GM21360 (cell line): Measurements from ENCODE around the gene FGF8.
A peak's percentile ranks its signal among the peaks of the same experiment; 100 is the strongest.
"Not testable (repeated sequence)": the region's sequence is repeated elsewhere in the genome, so short reads cannot be mapped to it uniquely, and the experiment has no call there.

Experiments used
- ATAC-seq: cut with Tn5 transposase; IDR thresholded peaks from one replicate; pipeline ENCODE4 v1.9.1; 2021; ENCODE audit warnings: mild to moderate bottlenecking, moderate library complexity; ENCODE audit not compliant: unreplicated experiment

FGF8 gene, protein sequence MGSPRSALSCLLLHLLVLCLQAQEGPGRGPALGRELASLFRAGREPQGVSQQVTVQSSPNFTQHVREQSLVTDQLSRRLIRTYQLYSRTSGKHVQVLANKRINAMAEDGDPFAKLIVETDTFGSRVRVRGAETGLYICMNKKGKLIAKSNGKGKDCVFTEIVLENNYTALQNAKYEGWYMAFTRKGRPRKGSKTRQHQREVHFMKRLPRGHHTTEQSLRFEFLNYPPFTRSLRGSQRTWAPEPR

DNA sequence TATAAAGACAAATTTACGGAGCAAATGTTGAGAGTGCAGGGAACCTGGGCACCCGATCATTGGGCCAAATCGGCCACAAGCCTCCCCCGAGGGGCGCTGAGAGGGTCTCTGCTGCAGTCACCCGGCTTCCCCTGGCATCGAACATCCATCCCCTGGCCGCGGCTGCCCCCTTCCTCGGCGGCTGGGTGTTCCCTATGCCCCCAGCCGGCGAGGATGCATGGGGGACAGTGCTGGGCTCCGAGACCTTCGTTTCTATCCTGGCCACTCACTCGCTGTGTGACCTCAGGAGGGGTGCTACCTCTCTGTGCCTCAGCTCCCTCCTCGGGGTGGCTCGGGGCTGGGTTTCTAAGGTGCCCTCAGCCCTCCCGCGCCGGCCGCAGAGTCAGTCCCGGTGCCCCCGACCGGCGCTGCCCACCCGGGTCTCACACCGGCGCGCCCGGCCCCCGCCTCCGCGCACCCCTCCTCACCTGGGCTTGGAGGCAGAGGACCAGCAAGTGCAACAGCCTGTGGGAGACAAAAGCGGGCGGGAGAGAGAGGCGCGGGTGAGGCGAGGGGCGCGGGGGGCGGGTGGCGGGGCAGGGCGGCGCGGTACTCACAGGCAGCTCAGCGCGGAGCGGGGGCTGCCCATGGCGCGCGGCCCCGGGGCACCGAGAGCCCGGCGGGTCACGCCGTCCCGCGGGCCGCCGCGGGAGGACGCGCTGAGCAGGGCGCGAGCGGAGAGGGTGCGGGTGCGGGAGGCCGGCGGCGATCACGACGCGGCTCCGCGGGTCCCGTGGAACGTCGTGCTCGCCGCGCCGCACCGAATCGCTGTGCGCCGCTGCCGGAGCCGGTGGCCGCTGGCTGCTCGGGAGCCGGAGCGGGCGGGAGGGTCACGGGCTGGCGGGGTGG, at the start of gene FGF8:
TSS of gene FGF8 (minus strand) at position 842 of the 888 bp plus-strand sequence. CDS start at position 628, 214 bp downstream.
- no peak for ATAC-seq

DNA sequence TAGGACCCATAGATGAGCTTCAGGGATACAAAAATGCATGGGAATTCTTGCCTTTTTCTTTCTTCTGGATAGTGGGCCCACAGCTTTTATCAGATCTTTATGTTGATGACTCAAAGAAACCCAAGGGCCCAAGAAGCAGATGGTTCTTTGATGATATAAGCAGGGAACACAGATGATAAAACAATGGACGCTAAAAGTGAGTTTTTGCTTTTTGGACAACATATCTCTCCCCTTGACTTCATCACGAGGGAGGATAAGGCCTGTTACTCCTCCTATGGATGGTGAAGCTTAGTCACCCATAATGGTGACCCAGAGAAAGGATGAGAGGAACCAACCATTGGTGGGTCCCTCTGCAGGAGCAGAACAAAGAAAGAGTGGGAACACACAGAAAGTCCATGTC, 48.8 kb upstream of the FGF8 start:
- no peak for ATAC-seq

DNA sequence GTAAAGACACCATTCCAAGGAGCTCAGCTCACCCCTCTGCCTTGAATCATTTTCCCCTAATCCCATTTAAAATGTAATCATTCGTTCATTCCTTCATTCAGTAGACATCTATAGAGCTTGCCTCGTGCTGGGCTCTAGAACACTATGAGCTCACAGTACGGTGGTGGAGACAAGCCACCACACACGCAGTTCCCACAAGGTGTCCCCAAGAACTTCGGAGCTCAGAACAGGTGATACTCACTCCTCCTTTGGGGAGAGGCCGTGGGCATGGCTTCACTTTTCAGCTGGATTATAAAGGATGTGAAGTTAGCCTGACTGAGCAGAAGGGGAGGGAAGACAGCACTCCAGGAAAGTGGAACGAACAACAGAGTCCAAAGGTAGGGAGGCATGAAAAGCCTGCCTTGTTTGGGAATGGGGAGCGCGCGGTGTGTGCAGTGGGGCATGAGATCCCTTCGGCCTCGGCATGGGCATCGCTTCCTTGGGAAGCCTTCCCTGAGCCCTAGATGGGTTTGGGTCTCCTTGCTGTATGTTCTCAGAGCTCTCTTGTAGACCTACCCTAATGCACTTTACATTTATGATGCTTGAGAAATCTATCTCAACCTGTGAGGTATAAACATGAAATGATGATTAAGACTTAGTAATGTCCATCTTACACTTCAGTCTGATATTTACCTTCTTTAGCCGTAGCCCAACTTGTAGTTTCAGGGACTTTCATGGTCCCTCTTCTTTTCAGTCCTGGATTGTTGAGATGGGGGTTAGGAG, 43.1 kb upstream of the FGF8 start:
- peak; percentile 17 for ATAC-seq

DNA sequence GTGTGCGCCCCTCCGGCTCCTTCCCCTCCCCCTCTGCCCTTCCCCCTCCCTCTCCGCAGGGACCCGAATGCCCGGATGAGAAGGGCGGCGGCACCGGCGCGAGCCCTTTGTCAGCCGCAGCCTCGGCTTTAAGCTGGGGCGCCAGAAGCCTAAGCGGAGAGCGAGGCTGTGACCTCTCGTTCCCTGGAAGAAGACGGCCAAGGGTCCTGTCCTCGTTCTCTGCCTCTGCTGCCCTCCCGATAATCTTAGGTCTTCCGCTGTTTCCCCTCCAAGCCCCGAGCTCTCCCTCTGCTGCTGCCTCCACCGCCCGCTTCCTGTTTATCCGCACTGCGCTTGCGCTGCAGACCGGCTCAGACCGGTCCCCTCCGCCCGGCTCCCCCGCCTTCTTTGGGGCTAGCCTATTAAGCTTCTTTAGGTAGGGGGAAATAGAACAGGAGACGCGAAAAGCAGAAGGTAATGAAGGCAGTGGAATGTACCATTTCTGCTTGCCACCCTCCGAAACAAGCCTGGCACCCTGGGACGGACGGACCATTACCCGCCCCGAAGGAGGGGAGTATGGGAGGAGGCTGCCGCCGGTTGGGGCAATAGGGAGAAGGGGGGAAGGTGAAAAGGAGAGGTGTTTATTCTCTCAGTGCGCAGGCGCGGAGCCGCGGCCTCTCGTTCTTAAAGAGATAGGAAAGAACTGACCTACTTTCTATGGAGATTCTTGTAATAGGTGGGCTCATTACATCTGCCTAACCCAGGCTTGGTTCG, 42.4 kb upstream of the FGF8 start, which contains the start of gene OGA:
TSS of gene OGA (minus strand) at position 326 of the 753 bp plus-strand sequence. CDS start 422 bp downstream, outside the sequence.
- peak; percentile 86 for ATAC-seq

DNA sequence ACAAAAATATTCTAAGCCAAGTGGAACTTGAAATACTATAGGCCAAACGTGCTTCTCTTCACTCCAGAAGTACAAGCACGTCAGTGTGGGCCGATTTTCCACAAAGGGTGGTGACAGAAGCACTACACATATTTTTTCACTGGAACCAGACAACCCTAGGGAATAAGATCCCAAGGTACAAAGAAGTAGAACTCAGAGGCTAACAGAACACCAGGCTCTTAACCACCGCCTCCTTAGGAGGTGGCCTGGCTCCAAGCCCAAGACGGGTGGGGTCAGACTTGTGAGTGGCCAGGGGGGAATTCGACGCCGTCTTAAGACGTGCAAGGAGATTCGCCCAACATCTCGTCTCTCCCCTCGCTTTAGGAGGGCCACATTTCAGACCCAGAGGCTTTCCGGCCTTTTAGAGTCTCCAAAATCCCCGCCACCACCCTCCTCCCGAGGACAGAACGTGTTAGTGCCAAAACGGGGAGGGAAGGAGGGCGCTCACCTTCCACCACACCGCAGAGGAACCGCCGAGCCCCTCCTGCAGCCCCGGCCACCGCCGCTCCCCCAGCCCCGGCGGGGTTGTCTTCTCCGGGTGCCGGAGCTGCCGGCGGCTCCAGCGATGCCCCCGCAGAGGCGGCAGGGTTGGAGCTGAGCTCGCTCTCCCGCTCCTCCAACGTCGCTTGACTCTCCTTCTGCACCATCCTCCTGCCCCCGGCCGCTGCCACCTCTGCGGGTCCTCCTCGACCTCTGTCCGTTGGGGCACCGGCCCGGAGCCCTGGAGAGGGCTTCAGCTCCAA, 41.6 kb upstream of the FGF8 start:
- peak; percentile 11 for ATAC-seq

DNA sequence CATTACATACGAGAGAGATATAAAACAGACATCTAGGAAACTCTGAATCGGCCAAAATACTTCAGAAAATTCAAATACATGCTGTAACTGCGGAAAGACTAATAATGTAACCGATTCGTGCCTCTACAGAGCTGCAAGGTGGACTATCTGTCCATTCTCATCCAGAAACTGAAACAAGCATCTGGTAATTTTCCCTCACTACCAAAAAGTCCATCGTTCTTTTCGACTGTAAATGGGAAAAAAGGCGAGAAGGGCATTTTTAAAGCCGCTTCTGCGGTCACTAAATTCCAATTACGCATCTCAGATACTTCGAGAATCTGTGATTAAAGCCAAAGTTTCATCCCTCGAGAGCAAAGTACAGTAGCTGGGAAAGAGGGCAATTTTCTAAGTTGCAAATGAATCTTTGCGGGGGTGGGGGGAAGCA, 41.0 kb upstream of the FGF8 start:
- no peak for ATAC-seq

DNA sequence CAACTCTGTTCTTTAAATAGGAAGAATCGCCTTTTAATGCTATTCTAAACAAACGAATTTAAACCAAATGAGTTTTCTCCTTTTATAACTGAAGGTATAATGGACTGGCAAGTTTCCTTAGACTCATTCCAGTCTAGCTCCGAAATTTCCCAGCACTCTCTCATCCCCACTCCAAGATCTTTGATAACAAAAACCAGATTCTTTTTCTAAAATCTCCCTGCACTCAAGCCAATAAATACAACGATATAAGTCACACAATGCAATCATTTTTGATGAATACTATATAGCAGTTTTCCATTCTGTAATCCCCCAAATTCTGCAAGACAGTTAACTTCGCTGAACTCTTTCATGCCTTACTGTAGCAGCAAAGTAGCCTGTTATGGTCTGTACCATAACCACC, 40.5 kb upstream of the FGF8 start:
- no peak for ATAC-seq

DNA sequence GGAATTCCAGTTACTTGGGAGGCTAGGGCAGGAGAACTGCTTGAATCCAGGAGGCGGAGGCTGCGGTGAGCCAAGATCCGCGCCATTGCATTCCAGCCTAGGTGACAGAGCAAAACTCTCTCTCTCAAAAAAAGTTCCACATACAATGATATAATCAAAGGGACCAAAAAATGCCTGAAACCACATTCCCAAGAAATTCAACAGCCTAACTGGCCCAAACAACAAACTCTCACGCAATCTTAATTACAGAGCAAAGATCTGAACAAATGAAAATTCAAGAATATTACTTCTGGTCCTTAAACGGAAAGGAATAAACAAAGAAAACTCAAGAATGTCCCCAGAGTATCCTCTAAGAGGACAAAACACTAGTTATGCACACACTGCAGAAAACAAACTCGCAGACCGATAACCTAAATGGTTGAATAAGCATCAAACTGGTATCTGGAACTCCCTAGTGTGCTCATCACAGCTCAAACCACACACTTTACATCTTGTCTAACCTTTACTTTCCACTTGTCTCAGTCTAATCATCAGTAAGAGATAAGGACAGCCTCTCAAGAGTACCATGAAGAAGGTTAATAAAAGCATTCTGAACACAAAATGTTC, 38.7 kb upstream of the FGF8 start:
- no peak for ATAC-seq

DNA sequence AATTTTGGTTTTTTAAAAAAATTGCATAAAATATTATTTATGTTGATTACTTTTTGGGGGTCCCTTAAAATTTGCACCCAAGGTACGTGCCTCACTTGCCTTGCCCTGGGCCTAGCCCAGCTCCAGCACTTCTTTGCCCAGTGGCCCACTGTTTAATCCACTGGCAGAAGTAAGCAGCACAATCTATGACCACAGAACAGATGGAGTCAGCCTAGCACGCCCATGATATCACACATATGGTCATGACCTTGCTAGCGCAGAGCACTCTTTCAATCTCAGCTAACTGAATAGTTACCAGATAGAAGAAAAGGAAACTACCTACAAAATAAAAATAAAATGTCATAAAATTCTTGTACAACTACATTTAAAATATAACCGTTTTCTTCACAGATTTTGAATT, 36.7 kb upstream of the FGF8 start:
- no peak for ATAC-seq

DNA sequence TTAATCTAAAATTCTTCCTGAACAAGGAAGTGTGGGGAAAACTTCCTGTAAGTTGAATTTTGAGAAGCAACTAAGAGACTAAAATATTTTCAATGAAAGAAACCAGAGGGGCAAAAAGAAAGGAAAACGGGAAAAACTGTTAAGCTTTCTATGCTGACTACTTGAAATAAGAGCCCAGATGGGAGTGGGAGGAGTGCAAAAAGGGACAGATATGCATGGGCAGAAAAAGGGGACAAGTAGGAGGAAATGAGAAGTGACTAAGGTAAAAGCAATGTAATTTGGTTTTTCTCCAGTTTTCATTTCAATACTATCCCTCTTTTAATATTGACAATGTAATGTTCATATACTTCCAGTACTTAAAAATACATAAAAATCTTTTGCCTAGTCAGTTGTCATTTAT, 31.2 kb upstream of the FGF8 start:
- ATAC-seq = no peak

DNA sequence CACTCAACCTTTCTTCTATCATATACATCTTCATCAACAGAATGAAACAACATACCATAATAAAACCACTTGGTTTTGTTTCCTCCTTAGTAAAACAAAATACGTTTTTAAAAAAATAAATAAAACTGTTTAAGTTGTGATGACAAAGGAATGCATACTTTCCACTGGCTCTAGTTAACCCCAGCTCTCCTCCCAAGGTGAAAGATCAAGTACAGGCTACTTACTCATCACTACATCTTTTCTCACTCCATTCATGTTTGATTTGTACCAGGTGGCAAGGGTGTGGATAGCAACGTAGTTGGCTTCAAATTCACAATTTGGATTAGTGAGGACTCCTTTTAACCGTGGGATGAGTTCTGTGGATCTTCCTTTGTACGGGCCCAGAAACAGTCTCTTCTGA, 27.6 kb upstream of the FGF8 start:
- no peak for ATAC-seq

DNA sequence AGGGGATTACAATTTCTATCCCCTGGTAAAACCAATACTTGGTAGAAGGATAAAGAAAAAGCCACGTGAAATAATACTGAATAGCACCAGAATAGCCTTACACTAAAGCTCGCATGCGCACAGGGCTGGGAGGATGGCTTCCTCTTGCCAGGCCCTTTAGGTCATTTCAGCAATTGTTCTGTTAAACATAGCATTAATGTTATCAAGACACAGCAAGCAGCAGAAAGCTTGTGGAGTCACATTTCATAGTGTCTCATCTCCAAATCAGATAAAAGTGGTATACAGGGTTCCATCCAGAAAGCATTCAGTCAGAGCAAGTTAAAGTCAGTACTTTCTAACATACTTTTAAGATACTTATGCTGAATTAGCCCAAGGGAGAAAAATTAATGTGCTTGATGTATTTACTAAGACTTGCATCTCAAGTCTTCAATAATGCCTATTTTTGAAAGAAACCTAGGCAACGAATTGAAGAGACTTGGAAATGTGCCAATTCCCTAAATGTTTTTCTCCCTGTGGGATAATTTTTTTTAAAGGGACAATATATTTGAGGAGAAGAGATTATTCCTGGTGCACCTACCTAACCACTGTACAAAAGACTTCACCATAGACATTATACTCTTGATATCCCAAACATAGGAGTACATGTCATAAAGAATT, 21.6 kb upstream of the FGF8 start:
- ATAC-seq = no peak

DNA sequence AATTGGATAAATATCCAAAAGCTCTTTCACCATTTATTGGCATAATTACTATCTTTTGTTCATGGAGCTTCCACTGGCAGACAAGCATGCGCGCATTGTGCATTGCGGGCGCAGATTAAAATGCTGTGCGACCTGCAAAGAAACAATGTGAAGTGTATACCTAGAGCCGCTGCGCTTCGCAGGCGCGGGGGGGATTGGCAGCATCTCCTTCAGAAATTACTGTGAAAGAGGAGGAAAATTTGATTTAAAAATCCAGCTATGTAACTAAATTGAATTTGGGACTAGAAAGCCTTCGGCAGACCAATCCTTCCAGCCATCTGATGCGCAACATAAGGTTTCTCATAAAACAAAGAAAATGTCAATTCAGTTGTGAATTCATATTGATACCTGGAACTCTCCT, 17.6 kb upstream of the FGF8 start:
- ATAC-seq = no peak

DNA sequence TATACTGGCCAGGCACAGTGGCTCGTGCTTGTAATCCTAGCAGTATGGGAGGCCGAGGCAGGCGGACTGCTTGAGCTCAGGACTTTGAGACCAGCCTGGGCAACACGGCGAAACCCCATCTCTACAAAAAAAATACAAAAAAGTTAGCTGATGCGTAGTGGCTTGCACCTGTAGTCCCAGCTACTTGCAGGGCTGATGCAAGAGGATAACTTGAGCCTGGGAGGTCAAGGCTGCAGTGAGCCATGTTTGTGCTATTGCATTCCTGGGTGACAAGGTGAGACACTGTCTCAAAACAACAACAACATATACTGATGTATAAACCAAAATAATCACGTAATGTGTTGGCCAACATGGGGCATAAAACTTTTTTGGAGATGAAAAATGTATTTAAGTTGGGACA, 13.8 kb upstream of the FGF8 start:
- ATAC-seq = no peak

DNA sequence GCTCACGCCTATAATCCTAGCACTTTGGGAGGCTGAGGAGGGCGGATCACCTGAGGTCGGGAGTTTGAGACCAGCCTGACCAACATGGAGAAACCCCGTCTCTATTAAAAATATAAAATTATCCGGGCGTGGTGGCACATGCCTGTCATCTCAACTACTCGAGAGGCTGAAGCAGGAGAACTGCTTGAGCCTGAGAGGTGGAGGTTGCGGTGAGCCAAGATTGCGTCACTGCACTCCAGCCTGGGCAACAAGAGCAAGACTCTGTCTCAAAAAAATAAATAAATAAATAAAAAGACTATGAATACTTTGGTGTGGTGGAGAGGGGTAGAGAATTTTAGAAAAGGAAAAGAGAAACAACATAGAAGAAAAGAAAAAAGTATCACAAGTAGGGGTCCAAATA, 13.3 kb upstream of the FGF8 start:
- ATAC-seq = not testable (repeated sequence)

DNA sequence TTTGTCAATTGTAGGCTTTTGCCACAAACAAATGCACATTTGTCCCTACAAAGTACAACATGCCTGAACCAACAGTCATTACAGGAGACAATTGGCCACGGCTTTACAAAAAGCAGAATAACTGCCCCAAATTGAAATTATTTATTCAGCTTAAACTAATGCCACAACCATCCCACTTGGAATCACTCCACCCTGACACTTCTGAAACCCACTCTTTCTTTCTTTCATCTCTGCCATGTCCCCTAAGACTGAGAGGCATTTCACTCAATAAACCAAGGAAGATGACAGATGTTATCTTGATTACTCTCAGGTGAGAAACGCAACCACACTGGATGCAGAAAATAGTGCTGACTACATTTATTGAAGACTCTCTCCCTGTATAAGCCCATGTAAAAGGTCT, 9.9 kb upstream of the FGF8 start:
- ATAC-seq = no peak

DNA sequence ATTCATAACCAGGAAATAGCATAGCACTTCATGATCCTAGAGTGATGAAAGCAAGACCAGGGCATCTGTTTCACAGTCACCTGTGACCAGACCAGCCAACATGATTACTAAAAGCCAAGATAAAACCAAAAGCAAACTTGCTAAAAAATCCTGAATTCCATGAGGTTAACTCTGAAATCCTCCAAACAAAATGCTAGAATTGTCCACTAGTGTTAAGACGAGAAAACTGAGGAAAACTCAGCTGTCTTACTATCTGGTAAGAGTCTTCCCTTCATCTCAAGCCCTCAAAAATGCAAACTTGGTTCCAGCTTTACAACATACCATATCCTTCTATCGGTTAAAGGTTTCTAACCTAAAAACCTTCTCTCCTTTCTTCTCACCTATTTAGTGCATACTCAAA, 8.6 kb upstream of the FGF8 start:
- no peak for ATAC-seq

DNA sequence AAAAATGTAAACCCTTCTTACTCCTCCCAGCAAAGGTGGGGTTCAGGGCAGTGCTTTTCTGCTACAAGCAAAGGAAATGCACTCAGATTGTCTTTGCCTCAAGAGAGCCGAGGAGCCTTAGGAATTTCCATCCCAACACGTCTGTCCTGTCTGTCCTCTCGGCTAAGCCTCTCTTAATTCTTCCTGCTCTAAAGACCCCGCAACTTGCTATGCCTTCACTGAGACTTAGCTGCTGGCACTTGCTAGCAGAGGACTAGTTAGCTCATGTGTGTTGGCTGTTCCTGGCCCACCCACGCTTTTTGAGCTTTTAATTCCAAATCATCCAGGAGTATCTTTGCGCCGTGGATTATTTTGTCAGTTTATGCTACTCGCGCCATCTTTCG, 7.8 kb upstream of the FGF8 start:
- no peak for ATAC-seq
